ENCODE results near the gene CWC27. TPM values are rescaled to one million over a fixed set of nuclear protein-coding genes. Genes with fewer than 3 reads are reported as not detected.

Gene CWC27
- polyA plus RNA-seq, 1 of the 3 experiments (the other 2 are of a cell fraction): 6.6 TPM

- Histone ChIP-seq H3K27ac (ENCODE audit: low read depth in 2 of 2, low read length in 1 of 2) (no peak overlapping the region), H3K9me2 (no peaks in the 10 kb centered on the region), H4K20me1 (ENCODE audit: insufficient read depth) (no peaks in the 10 kb centered on the region), H3F3A (replicated peaks; ENCODE audit: insufficient read depth) (no peaks in the 10 kb centered on the region), H2AFZ (ENCODE audit: low read depth) (no peak overlapping the region), H3K27me3 (ENCODE audit: insufficient read depth) (no peaks in the 10 kb centered on the region), H3K79me2 (ENCODE audit: insufficient read depth) (peaks cover 88% of the 10 kb centered on the region), H3K9ac (no peak overlapping the region), H3K4me2 (no peak overlapping the region), H3K36me3 (replicated peaks in 1 of 2; ENCODE audit: control insufficient read depth in 1 of 2, insufficient read depth in 2 of 2, low read length in 1 of 2) (peaks cover 14 to 31% of the 10 kb centered on the region in 2 experiments), H3K4me1 (ENCODE audit: control insufficient read depth in 1 of 2, insufficient read depth in 2 of 2, low read depth in 1 of 2, low read length in 1 of 2) (peaks cover 5 to 17% of the 10 kb centered on the region in 2 experiments; a peak in 3 of 4 replicates), H3K4me3 (ENCODE audit: low read depth in 2 of 2, low read length in 1 of 2) (no peak overlapping the region), H3K9me3 (no peaks in the 10 kb centered on the region)
- DNase-seq: no peak
- TF ChIP-seq REST (IDR thresholded peaks at IDR 0.05; ENCODE audit: low read depth, low read length) (no peak), MXI1 (IDR thresholded peaks at IDR 0.05; ENCODE audit: low read depth, low read length) (no peak), SIN3A (IDR thresholded peaks at IDR 0.05; ENCODE audit: borderline replicate concordance, low read depth, low read length) (no peak), TAF1 (IDR thresholded peaks at IDR 0.05; ENCODE audit: borderline replicate concordance, low read depth, low read length) (no peak), TEAD4 (IDR thresholded peaks at IDR 0.05; ENCODE audit: borderline replicate concordance, insufficient read depth) (no peak), CHD2 (IDR thresholded peaks at IDR 0.05; ENCODE audit: low read length, partially characterized antibody) (no peak), RCOR1 (IDR thresholded peaks at IDR 0.05; ENCODE audit: low read length) (no peak), NRF1 (IDR thresholded peaks at IDR 0.05; ENCODE audit: low read depth, low read length) (no peak), FOSL2 (IDR thresholded peaks at IDR 0.05; ENCODE audit: borderline replicate concordance, low read depth) (no peak), NFIC (IDR thresholded peaks at IDR 0.05; ENCODE audit: borderline replicate concordance) (no peak), PBX3 (IDR thresholded peaks at IDR 0.05) (no peak)
- POLR2A ChIA-PET: no interaction called here
- WGBS (ENCODE audit: low lambda C conversion rate): 95% methylated on average over 2 of the region's 2 CpGs
- CTCF ChIA-PET: interaction anchor here (0.8 kb wide), 1 partner anchor 9 kb away, joined by 3 read pairs; no protein-coding TSS in a partner anchor
Observed at GRCh38 chr5:64765804-64766504, 2.8 kb upstream of the CWC27 start.

GRCh38 chr5:64766941-64767340, 1.8 kb upstream of the CWC27 start:
- Histone ChIP-seq H3K79me2 (ENCODE audit: insufficient read depth) (peaks cover 91% of the 10 kb centered on the region), H2AFZ (ENCODE audit: low read depth) (no peak overlapping the region), H4K20me1 (ENCODE audit: insufficient read depth) (no peaks in the 10 kb centered on the region), H3K27ac (ENCODE audit: low read depth in 2 of 2, low read length in 1 of 2) (no peak overlapping the region), H3K27me3 (ENCODE audit: insufficient read depth) (no peaks in the 10 kb centered on the region), H3K9me3 (no peaks in the 10 kb centered on the region), H3K9me2 (no peaks in the 10 kb centered on the region), H3K4me3 (ENCODE audit: low read depth in 2 of 2, low read length in 1 of 2) (peak overlapping the region; percentile 97 to 98), H3K4me1 (ENCODE audit: control insufficient read depth in 1 of 2, insufficient read depth in 2 of 2, low read depth in 1 of 2, low read length in 1 of 2) (peaks cover 5 to 17% of the 10 kb centered on the region in 2 experiments; a peak in 3 of 4 replicates), H3F3A (replicated peaks; ENCODE audit: insufficient read depth) (no peaks in the 10 kb centered on the region), H3K4me2 (peak overlapping the region; percentile 87), H3K9ac (peak overlapping the region; percentile 84; the same call in 1 of the 2 replicates), H3K36me3 (replicated peaks in 1 of 2; ENCODE audit: control insufficient read depth in 1 of 2, insufficient read depth in 2 of 2, low read length in 1 of 2) (peaks cover 12 to 27% of the 10 kb centered on the region in 2 experiments)
- TF ChIP-seq JUND (IDR thresholded peaks at IDR 0.05): no peak
- TF ChIP-seq EZH2phosphoT487 (IDR thresholded peaks at IDR 0.05; ENCODE audit: borderline replicate concordance, low read depth): no peak
- DNase-seq: no peak
- ChIA-PET POLR2A (no interaction called here), CTCF (interaction anchor here (2.1 kb wide), 1 partner anchor 15 kb away, joined by 6 read pairs; no protein-coding TSS in a partner anchor)
- WGBS (ENCODE audit: low lambda C conversion rate): 95% methylated on average over 2 of the region's 2 CpGs

Measured in SK-N-SH (cell line).